ENCODE measurements around the gene TSPYL4.

DNA sequence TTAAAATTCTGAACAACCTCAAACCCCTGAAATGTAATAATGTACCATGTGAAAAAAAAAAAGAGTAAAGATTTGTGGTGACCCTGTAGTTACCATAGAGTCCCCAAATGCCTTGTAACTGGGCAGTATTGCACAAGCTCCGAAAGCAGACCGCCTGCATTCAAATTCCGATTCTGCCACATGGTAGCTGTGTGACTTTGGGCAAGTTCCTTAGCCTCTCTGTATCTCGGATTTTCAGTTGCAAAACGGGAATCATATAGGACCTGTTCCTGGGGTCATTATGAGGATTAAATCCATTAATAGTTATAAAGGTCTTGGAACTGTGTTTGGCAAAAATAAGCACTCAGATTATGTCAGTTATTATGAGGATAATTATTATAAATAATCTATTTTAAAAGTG is 43.6 kb downstream of the TSPYL4 start:
- TF ChIP-seq, protein P1, sequence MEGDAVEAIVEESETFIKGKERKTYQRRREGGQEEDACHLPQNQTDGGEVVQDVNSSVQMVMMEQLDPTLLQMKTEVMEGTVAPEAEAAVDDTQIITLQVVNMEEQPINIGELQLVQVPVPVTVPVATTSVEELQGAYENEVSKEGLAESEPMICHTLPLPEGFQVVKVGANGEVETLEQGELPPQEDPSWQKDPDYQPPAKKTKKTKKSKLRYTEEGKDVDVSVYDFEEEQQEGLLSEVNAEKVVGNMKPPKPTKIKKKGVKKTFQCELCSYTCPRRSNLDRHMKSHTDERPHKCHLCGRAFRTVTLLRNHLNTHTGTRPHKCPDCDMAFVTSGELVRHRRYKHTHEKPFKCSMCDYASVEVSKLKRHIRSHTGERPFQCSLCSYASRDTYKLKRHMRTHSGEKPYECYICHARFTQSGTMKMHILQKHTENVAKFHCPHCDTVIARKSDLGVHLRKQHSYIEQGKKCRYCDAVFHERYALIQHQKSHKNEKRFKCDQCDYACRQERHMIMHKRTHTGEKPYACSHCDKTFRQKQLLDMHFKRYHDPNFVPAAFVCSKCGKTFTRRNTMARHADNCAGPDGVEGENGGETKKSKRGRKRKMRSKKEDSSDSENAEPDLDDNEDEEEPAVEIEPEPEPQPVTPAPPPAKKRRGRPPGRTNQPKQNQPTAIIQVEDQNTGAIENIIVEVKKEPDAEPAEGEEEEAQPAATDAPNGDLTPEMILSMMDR (conservative IDR thresholded peaks at IDR 0.05; ENCODE audit: low read length) = no peak
- no peak for TF ChIP-seq EZH2phosphoT487 (IDR thresholded peaks at IDR 0.05; ENCODE audit: borderline replicate concordance)

Data from Loucy (cell line).